ENCODE data around the gene SLC16A6.
"Not testable (repeated sequence)": the region's sequence is repeated elsewhere in the genome, so short reads cannot be mapped to it uniquely, and the experiment has no call there.

DNA sequence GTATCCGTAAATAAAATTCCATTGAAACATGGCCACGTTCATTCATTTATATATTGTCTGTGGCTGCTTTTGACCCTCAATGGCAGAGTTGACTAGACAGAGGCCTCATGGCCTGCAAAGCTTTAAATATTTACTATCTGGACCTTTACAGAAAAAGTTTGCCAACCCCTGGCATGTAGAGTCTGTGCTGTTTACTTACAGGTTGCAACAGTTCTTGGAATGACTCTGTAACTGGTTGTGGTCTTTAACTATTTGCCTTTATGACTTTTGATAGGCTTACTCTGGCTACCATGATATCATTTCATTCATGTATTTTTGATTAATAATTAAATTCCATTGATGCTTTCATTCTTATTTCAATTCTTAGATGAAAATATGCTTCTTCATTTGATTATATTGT is 25.1 kb downstream of the SLC16A6 start:
- TF ChIP-seq, protein P1, sequence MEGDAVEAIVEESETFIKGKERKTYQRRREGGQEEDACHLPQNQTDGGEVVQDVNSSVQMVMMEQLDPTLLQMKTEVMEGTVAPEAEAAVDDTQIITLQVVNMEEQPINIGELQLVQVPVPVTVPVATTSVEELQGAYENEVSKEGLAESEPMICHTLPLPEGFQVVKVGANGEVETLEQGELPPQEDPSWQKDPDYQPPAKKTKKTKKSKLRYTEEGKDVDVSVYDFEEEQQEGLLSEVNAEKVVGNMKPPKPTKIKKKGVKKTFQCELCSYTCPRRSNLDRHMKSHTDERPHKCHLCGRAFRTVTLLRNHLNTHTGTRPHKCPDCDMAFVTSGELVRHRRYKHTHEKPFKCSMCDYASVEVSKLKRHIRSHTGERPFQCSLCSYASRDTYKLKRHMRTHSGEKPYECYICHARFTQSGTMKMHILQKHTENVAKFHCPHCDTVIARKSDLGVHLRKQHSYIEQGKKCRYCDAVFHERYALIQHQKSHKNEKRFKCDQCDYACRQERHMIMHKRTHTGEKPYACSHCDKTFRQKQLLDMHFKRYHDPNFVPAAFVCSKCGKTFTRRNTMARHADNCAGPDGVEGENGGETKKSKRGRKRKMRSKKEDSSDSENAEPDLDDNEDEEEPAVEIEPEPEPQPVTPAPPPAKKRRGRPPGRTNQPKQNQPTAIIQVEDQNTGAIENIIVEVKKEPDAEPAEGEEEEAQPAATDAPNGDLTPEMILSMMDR (IDR thresholded peaks at IDR 0.05), result not testable (repeated sequence)
- TF ChIP-seq MEF2A (IDR thresholded peaks at IDR 0.05; ENCODE audit: borderline replicate concordance, low read depth); TAF1 (IDR thresholded peaks at IDR 0.05; ENCODE audit: borderline replicate concordance, low read depth, low read length); POLR2AphosphoS5 (IDR thresholded peaks at IDR 0.05; ENCODE audit: low read depth, low read length); SIN3A (IDR thresholded peaks at IDR 0.05; ENCODE audit: borderline replicate concordance, low read depth, low read length); MXI1 (IDR thresholded peaks at IDR 0.05; ENCODE audit: low read depth, low read length): not testable (repeated sequence)
- TF ChIP-seq, protein P2, sequence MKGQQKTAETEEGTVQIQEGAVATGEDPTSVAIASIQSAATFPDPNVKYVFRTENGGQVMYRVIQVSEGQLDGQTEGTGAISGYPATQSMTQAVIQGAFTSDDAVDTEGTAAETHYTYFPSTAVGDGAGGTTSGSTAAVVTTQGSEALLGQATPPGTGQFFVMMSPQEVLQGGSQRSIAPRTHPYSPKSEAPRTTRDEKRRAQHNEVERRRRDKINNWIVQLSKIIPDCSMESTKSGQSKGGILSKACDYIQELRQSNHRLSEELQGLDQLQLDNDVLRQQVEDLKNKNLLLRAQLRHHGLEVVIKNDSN (IDR thresholded peaks at IDR 0.05; ENCODE audit: borderline replicate concordance, low read depth), result not testable (repeated sequence)
- TF ChIP-seq, protein P3, sequence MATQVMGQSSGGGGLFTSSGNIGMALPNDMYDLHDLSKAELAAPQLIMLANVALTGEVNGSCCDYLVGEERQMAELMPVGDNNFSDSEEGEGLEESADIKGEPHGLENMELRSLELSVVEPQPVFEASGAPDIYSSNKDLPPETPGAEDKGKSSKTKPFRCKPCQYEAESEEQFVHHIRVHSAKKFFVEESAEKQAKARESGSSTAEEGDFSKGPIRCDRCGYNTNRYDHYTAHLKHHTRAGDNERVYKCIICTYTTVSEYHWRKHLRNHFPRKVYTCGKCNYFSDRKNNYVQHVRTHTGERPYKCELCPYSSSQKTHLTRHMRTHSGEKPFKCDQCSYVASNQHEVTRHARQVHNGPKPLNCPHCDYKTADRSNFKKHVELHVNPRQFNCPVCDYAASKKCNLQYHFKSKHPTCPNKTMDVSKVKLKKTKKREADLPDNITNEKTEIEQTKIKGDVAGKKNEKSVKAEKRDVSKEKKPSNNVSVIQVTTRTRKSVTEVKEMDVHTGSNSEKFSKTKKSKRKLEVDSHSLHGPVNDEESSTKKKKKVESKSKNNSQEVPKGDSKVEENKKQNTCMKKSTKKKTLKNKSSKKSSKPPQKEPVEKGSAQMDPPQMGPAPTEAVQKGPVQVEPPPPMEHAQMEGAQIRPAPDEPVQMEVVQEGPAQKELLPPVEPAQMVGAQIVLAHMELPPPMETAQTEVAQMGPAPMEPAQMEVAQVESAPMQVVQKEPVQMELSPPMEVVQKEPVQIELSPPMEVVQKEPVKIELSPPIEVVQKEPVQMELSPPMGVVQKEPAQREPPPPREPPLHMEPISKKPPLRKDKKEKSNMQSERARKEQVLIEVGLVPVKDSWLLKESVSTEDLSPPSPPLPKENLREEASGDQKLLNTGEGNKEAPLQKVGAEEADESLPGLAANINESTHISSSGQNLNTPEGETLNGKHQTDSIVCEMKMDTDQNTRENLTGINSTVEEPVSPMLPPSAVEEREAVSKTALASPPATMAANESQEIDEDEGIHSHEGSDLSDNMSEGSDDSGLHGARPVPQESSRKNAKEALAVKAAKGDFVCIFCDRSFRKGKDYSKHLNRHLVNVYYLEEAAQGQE (IDR thresholded peaks at IDR 0.05; ENCODE audit: low read depth, low read length), result not testable (repeated sequence)
